Thyroid gland (tissue), 4 donors: ENCODE measurements around the gene ARHGAP35. TPM values are rescaled to one million over a fixed set of nuclear protein-coding genes. Genes with fewer than 3 reads are reported as not detected.

ENCODE experiments used
- DNase-seq, 2 donors: peaks; one replicate each; pipeline ENCODE4 v3.0.0-alpha.2; 2019
- H3K27ac ChIP-seq, 3 donors: fragments of 200-600 bp; sonication (generic); 1 replicate in 2 of 3; 2 replicates in 1 of 3; pipeline ENCODE4 v1.5.1; 2016 to 2019; ENCODE audit warnings: mild to moderate bottlenecking in 1 of 3, moderate library complexity in 1 of 3
- H3K27me3 ChIP-seq: fragments of 200-600 bp; sonication (generic); one replicate; pipeline ENCODE4 v1.5.1; 2019
- H3K36me3 ChIP-seq, 2 donors: fragments of 200-600 bp; sonication (generic); one replicate each; pipeline ENCODE4 v1.5.1; 2016 to 2019
- H3K4me1 ChIP-seq, 2 donors: fragments of 200-600 bp; sonication (generic); one replicate each; pipeline ENCODE4 v1.5.1; 2017 to 2019
- H3K4me3 ChIP-seq, 3 donors: fragments of 200-600 bp; sonication (generic); replicated peaks in 1 of 3; 1 replicate in 2 of 3; 2 replicates in 1 of 3; pipeline ENCODE4 v1.5.1; 2016; ENCODE audit warnings: mild to moderate bottlenecking in 1 of 3
- H3K9me3 ChIP-seq: fragments of 200-600 bp; sonication (generic); one replicate; pipeline ENCODE4 v1.5.1; 2017
- CTCF ChIP-seq, 6 experiments: fragments of 200-600 bp in 3 of 6; fragments of 450-650 bp in 3 of 6; sonication (generic) in 3 of 6; IDR thresholded peaks; one replicate each; pipeline ENCODE4 v1.5.1; 2016 to 2019; ENCODE audit warnings: antibody characterized with exemption in 6 of 6, mild to moderate bottlenecking in 2 of 6, inconsistent platforms in 1 of 6, moderate library complexity in 1 of 6
- POLR2A ChIP-seq, 2 donors: fragments of 450-650 bp; IDR thresholded peaks; one replicate each; pipeline ENCODE4 v1.6.1; 2017; ENCODE audit warnings: antibody characterized with exemption in 2 of 2, mild to moderate bottlenecking in 2 of 2, moderate library complexity in 1 of 2
- WGBS, 2 donors: methylation state at CpG; one replicate each; pipeline ENCODE4 v1.1.5; 2017; 5-methylcytosine and 5-hydroxymethylcytosine counted together
- intact Hi-C: fragments of 100-400 bp; cut with DNase I; formaldehyde crosslinking; loops from one replicate; pipeline ENCODE4 v1.15.1; 2023
- total RNA-seq, 4 donors: library from RNA; depleted of rRNA; stranded (reverse); fragments of >200 nt; gene quantifications; one replicate each; pipeline ENCODE4 v1.2.3, GENCODE V29; 2016

ARHGAP35 gene
- total RNA-seq, 4 donors from 2014 or later: 51.2 to 82.9 (median 67.0) TPM

- H3K27me3 ChIP-seq: no peaks in the 10 kb centered on the region
Measured at GRCh38 chr19:46839752-46840497, 20.9 kb upstream of the ARHGAP35 start.

GRCh38 chr19:46840498-46840942, 20.3 kb upstream of the ARHGAP35 start:
- Histone ChIP-seq H3K4me1 (peaks cover 5 to 6% of the 10 kb centered on the region in 2 donors), H3K9me3 (no peaks in the 10 kb centered on the region), H3K27me3 (no peaks in the 10 kb centered on the region), H3K27ac (no peak overlapping the region), H3K4me3 (no peak overlapping the region), H3K36me3 (peaks cover 23 to 25% of the 10 kb centered on the region in 2 donors)
- 14 to 22% methylated on average over 13 of the region's 13 CpGs for WGBS, 2 donors
- intact Hi-C loops: loop anchor here (2.0 kb wide), 1 partner anchor 84 kb away; no protein-coding TSS in a partner anchor
- peak; percentile 47 to 52 for DNase-seq
- TF ChIP-seq CTCF (IDR thresholded peaks at IDR 0.05) (peak; percentile 30 to 84 (median 79)), POLR2A (IDR thresholded peaks at IDR 0.05) (no peak)

More at GRCh38 chr19:46839752-46840497, 20.9 kb upstream of the ARHGAP35 start:
- peaks cover 23 to 25% of the 10 kb centered on the region in 2 donors for H3K36me3 ChIP-seq
- intact Hi-C loops: loop anchor here (2.0 kb wide), 1 partner anchor 83 kb away; no protein-coding TSS in a partner anchor
- TF ChIP-seq POLR2A (IDR thresholded peaks at IDR 0.05): no peak
- TF ChIP-seq CTCF (IDR thresholded peaks at IDR 0.05): no peak
- no peaks in the 10 kb centered on the region for H3K9me3 ChIP-seq
- H3K4me1 ChIP-seq: peaks cover 5 to 6% of the 10 kb centered on the region in 2 donors
- DNase-seq: no peak
- no peak overlapping the region for H3K4me3 ChIP-seq
- H3K27ac ChIP-seq: no peak overlapping the region
- WGBS, 2 donors: 80 to 81% methylated on average over 12 of the region's 12 CpGs

- peaks cover 23 to 25% of the 10 kb centered on the region in 2 donors for H3K36me3 ChIP-seq
- TF ChIP-seq POLR2A (IDR thresholded peaks at IDR 0.05): no peak
- TF ChIP-seq CTCF (IDR thresholded peaks at IDR 0.05): no peak
- intact Hi-C loops: loop anchor here (2.0 kb wide), 1 partner anchor 85 kb away; no protein-coding TSS in a partner anchor
- H3K9me3 ChIP-seq: no peaks in the 10 kb centered on the region
- H3K4me1 ChIP-seq: peaks cover 3 to 4% of the 10 kb centered on the region in 2 donors
- H3K4me3 ChIP-seq: no peak overlapping the region
- no peak overlapping the region for H3K27ac ChIP-seq
- DNase-seq: no peak
- H3K27me3 ChIP-seq: no peaks in the 10 kb centered on the region
- 88 to 91% methylated on average over 12 of the region's 12 CpGs for WGBS, 2 donors
Measured at GRCh38 chr19:46841458-46842083, 19.2 kb upstream of the ARHGAP35 start.

- 85 to 91% methylated on average over 11 of the region's 11 CpGs for WGBS, 2 donors
- H3K4me3 ChIP-seq: no peak overlapping the region
- no peak for DNase-seq
- no peaks in the 10 kb centered on the region for H3K27me3 ChIP-seq
- no peaks in the 10 kb centered on the region for H3K9me3 ChIP-seq
- intact Hi-C loops: no loop called here
- H3K27ac ChIP-seq: no peak overlapping the region
- peaks cover 22 to 25% of the 10 kb centered on the region in 2 donors for H3K36me3 ChIP-seq
- no peaks in the 10 kb centered on the region for H3K4me1 ChIP-seq
- no peak for TF ChIP-seq CTCF (IDR thresholded peaks at IDR 0.05)
- no peak for TF ChIP-seq POLR2A (IDR thresholded peaks at IDR 0.05)
Measured at GRCh38 chr19:46842791-46843190, 18.0 kb upstream of the ARHGAP35 start.
